ENCODE results near the gene SLC51A.
"Not testable (repeated sequence)": the region's sequence is repeated elsewhere in the genome, so short reads cannot be mapped to it uniquely, and the experiment has no call there.

Gene SLC51A

DNA sequence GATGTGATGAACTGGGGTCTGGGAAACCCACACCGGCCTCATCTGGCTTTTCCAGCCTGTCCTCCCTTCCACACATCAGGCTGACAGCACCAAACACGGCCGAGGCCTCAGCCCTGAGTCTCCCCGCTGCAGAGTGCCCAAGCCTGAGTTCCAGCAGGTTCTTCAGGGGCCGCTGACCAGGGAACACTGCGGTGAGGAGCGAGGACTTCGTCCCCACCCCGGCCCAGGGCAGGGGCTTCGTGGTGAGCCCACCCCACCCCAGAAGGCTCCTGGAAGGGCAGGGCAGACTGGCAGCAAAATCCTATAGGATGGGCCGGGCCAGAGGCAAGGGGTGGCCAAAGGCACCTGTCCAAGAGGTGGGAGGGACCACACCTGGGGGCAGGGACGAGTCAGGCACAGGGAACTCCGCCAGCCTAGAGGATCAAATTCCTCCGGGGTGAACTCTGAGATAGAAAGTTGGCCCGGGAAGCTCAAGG, at the start of gene SLC51A:
Gene SLC51A (plus strand): TSS at position 446 of the 476 bp plus-strand sequence. CDS start 179 bp downstream, outside the sequence.
- no peak for DNase-seq (ENCODE audit: low read depth, low spot score)

DNA sequence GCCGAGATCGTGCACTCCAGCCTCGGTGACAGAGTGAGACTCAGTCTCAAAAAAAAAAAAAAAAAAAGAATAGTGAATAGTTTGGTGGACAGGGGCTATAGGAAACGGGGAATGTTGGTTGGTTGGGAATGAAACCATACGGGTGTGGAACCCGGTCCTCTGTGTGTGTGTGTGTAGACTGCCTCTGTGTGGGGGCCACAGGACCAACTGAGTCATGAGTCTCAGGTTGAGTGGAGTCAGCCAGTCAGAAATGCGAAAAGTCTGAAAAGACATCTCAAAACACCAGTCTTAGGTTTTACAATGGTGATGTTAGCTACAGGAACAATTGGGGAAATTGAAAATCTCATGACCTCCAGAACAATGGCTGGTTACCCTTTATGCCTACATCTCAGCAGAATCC, 49.6 kb upstream of the SLC51A start:
- no peak for DNase-seq (ENCODE audit: low read depth, low spot score)

DNA sequence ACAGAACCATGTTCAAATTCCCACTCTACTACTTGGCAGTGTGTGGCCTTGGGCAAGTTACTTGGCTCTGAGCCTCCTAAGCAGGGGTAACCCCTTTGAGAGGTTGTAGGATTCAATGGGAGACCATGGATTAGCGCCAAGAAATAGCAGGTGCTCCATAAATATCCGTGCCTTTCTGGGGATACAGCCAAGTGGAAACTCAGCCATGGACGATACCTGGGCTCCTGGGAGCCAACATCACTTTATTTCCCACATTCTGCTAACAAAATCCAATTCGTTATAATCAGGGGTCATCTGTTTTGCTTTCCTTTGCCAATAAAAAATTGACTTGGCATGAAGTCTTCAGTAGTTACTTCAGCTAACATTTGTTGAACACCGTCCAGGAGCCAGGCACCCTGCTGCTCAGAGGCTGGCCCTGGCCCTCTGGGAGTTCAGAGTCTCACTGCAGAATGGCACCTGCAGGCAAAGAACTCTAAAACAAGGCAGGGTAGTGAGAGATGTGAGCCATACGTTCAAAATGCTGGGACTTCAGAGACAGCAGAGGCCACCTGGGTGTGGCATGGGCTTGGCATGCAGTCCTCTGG, 47.4 kb upstream of the SLC51A start:
- no peak for DNase-seq (ENCODE audit: low read depth, low spot score)

DNA sequence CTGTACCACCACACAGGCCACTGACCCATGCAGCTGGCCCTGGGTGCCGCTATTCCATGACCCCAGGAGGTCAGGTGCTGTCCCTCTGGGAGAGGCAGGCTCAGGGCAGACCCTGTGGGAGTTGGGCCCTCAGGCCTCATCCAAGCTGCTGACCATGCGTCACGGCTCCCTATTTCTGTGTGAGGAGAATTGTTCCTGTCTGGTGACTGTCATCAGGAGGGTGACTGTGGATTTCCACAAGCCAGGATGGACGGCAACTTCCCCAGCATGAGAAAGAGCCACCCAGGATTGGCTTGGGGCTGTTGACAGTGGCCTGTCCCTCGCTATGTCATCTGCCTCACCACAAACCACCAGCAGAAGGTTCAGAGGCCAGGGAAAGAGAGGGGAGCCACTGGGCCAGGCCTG, 46.5 kb upstream of the SLC51A start:
- DNase-seq (ENCODE audit: low read depth, low spot score): no peak

DNA sequence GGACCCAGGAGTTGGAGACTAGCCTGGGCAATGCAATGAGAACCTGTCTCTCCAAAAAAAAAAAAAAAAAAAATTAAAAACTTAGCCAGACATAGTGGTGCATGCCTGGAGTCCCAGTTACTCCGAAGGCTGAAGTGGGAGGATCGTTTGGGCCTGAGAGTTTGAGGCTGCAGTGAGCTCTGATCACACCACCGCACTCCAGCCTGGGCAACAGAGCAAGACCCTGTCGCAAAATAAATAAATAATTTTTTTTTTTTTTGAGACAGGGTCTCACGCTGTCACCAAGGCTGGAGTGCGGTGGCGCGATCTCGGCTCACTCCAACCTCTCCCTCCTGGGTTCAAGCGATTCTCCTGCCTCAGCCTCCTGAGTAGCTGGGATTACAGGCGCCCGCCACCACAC, 46.0 kb upstream of the SLC51A start:
- not testable (repeated sequence) for DNase-seq (ENCODE audit: low read depth, low spot score)

DNA sequence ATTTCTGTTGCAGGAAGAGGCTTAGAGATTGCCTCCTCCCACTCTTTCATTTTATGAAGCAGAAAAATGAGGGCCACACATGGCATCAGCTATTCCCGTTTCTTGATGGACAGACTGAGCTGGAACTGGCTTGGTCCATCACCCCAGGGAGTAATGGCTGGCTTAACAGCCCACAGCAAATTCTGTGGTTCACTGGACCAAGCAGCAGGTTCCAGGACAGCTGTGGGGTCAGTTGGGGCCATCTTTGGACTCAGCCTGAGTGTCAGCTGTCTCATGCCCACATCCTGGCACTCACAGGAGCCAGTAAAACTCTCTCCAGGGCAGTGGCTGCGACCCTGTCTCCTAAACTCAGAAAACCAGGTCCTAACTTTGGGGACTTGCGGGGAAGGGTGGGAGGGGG, 41.7 kb upstream of the SLC51A start:
- DNase-seq (ENCODE audit: low read depth, low spot score): no peak

DNA sequence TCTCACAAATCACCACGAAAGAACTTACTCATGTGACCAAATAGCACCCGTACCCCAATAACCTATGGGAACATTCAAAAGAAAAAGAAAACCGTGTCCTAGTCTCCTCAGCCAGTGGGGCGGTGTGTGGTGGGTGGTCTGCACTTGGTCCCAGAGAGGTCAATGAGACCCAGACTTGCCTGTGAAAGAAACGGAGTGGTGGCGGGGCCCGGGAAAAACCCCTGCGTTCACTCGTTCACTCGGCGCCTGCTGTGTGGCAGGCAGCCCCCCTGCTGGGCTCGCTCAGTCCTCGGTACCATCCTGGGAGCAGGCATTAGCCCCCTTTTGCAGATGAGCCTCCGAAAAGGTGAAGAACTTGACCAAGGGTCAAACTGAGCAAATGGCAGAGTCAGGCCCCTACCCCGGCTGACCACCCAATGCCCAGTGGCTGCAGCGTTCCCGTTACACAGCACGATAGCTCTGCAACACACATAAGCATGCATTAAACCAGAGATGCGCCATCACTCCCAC, 41.2 kb upstream of the SLC51A start:
- no peak for DNase-seq (ENCODE audit: low read depth, low spot score)

DNA sequence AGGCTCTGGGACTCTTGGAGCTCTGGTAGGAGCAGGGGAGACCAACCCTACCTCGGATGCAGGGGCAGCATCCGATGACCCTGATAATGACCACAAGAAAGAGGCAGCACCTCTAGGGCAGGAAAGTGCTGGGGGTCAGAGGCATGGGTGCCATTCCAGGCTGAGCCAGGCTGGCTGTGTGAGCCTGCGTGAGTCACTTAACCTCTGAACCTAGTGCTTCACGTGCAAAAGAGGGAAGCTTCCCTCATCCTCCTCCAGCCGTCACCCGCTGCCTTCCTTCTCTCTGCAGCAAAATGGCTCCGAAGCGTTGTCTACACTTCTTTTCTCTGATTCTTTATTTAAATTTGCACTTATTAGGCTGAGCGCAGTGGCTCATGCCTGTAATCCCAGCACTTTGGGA, 40.6 kb upstream of the SLC51A start:
- DNase-seq (ENCODE audit: low read depth, low spot score): no peak

DNA sequence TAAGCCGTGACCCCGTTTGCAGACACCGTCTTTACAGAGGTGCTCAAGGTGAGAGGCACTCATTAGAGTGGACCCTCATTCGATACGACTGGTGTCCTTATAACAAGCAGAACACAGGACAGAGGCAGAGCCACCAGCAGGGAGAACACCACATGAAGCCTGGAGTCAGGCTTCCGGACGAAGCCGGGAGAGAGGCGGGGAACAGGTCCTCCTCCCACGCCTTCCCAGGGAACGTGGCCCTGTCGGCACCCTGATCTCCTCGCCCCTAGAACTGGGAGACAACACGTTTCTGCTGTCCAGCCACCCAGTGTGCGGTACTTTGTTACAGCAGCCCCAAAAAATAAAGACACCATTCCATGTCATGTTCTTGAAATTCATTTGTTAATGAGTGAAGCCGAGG, 38.8 kb upstream of the SLC51A start:
- no peak for DNase-seq (ENCODE audit: low read depth, low spot score)

DNA sequence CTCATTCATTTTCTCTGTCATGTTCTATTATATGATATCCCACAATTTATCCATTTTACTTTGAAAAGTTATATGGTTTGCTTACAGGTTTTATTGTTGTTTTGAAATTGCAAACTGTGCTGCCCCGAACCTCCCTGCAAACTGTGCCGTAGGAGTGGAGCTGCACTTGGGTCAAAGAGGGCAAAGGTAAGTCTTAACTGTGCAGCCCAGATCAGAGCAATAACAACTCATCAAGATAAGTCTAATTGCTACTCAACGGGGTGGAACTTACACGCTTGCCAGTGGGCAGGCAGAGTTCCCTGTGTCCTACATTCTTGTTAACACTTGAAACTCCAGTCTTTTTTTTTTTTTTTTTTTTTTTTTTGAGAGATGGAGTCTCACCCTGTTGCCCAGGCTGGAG, 38.4 kb upstream of the SLC51A start:
- no peak for DNase-seq (ENCODE audit: low read depth, low spot score)

DNA sequence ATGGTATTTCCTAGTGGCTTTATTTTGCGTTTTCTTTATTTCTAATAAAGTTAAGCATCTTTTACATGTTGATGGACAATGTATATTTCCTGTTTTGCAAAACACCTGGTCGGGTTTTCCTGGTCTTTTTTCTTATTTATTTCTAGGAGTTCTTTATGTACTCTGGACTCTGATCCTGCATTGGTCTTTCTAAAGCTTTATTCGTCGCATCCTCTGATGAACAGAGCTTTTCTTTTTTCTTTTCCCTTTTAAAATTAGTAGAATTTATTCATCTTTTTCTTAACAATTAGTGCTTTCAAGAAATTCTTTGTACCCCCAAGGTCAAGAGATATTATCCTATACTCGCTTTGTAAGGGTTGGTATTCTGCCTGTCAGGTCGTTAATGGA, 37.3 kb upstream of the SLC51A start:
- DNase-seq (ENCODE audit: low read depth, low spot score): no peak

DNA sequence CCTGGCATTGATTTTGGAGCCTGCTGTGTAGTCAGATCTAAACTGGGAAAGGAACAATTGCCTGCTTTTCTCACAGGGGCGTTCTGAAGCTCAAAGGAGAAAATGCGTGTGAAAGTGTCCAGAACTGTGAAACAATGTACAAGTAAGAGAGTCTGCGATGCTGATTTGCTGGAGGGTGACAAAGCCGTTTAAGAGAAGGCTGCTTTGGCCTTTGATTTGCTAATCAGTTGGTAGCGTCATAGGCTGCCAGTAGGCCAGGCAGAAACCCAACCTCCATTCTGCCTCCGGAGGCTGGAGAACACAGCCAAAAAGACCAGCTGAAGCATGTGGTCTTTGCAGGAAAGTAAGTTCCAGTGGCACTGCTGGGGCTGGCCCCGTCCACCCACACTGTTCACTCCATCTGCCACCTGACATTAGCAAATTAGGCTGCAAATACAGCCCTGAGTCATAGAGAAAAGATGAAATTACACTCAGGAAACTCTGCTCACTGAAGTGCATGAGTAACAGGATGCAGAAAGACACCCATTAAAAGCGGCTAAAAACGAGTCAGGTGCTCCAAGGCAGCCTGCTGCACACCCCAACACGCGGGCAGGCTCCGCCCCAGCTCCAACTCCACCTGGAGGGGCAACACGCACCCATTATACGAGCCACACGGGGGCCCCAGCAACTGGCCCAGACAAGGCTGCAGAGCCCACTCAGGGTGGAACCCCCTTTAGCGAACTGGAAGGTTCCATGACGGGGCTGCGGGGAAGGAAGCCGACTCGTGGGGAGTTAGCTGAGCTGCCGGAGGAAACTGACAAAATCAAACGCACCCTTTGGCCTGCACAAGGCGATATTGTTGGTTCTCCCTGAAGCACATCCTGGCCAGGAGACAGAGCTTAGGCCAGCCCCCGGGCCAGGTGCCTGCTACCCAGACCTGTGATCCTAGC, 36.7 kb upstream of the SLC51A start:
- peak; percentile 88 for DNase-seq (ENCODE audit: low read depth, low spot score)

DNA sequence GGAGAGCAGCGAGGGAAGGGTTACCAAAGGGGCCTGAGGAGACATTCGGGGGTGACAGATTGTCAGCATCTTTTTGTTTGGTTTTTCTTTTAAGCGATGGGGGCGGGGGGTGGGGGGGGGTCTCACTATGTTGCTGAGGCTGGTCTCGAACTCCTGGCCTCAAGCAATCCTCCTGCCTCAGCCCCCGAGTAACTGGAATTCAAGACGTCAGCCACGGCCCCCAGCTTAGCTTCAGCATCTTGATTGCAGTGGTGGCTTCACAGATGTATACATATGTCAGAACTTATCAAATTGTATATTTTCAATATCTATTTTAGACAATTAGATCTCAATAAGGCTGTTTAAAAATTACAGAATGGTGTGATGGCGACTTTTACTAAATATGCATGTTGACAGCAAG, 36.0 kb upstream of the SLC51A start:
- DNase-seq (ENCODE audit: low read depth, low spot score): no peak

DNA sequence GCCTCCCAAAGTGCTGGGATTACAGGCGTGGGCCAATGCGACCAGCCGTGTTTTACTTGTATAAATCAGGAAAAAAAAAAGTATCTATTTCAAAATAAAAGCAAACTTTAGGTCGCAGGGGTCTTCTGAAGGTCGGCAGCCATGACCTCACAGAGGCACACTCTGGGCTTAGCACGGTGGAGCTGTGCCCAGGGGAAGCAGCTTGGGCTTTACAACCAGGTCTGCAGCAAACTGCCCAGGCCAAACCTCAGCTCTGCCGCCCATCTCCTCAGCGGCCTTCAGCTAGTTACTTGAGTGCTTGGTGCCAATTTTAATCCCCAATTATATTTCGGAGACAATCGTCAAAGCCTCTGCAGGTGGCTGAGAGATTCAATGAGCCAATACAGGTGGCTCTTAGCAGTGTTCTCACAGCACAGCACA, 35.2 kb upstream of the SLC51A start:
- DNase-seq (ENCODE audit: low read depth, low spot score): no peak

DNA sequence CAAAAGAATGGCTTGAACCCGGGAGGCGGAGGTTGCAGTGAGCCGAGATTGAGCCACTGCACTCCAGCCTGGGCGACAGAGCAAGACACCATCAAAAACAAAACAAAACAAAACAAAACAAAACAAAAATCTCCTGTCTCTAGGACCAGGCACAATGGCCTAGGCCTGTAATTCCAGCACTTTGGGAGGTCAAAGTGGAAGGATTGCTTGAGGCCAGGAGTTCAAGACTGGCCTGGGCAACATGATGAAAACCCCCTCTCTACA, 32.2 kb upstream of the SLC51A start:
- not testable (repeated sequence) for DNase-seq (ENCODE audit: low read depth, low spot score)

DNA sequence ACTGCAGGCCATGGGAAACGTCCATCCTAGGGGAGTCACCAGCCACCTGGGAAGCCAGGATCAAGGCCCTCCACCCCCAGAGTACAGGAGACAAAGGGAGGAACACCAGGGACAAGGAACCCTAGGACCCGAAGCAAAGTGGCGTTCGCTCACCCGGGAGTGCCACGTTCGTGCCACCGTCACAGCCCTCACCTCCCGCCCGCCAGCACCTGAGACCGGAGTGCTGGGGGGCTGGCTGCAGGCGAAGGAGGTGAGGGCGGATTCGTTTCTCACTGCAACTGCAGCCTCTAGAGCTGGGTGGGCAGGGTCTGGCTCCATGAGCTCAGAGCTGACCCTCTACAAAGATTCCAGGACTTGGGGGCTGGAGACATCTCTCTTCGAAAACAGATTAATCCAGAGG, 31.5 kb upstream of the SLC51A start:
- no peak for DNase-seq (ENCODE audit: low read depth, low spot score)

DNA sequence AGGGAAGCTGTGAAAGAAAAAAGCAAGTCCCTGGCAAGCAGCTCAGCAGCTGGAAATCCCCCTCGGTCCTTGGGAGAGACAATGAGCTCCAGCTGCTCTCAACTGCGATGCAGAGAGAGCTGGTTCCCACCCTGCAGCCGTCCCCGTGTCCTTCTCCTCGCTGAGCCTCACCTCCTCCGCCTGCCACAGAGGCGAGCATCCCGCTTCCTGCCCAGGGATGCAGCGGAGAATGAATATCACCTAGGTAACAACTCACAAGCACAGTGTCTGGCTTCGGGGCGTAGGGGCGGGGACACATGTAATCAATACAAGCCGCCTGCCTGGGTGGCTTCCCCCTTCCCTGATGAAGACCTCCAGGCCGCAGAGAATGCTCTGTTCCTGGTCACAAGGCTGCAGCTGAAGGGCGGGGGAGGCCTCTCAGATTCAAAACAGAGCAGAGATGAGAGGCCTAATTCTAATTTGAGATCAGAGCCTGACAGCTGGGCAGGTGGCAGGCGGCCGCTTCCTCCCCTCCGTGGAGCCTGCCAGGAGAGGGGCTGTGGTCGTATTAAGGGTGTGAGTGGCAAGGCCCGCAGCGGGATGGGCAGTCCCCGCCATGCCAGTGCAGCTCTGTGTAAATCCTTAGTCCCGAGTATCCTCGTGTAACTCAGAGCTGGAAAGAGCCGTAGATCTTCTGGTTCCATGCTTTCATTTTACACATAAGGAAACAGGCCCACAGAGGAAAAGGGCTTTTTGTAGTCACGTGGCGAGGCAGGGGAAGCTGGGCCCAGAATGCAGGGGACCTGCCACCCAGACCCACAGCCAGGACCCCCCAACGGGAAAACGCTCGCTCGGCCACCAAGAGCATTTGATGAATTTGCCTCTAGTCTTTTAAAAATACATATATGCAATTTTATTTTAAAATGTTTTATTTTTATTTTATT, 29.4 kb upstream of the SLC51A start:
- DNase-seq (ENCODE audit: low read depth, low spot score): no peak

DNA sequence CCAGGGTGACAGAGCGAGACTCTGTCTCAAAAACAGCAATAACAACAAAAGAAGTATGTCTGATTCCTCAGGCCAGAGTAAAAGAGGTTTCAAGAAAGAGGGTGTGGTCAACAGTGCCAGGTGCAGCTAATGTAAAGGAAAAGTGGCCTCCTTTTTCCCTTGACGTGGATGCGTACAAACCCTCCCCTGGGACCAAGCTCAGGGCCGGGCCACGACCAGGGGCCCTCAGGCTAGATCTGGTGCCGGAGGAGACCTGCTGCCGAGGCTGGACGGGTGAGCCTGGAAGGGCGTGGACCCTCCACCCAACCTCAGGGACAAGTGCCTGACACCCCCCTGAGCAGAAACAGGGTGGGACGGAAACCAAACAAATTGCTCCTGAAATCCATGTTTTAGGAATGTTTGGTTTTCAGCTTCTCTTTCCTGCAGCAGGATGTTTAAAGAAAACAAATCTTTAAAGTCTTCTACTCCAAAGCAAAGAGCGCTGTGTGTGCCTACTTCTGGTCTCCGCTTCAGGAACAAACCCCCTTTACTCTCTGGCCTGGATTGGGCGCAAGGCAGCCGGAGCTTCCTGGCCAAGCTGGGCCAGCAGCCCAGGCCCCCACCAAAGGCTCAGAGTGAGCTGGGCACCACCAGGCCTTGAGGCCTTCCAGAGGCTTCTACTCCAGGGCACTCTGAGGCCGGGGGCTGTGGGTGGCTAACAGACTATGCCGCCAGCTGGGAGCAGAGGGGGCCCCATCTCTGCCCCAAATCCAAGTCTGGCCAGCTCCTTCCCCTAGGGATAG, 26.6 kb upstream of the SLC51A start:
- no peak for DNase-seq (ENCODE audit: low read depth, low spot score)

DNA sequence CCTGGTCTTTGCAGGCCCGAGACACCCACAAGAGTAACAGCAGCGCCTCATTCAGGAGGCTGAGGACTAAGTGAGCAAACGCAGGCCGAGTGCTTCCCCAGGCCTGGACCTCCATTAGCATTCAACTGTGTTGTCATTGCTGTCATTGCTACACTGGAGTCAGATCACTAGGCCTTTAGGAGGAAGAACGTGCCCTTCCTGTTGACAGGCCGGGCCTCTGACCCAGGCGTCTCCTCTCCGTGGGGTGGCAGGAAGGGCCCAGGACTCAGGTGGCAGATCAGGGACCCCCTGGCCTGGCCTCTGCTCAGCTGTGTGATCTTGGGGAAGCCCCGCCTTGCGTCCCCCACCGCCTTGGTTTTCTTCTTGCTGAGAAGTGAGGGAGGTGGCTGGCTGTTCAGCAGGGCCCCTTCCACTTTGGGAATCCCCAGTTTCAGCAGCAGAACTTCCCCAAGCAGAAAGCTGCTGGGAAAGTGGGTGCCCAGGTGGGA, 24.3 kb upstream of the SLC51A start:
- no peak for DNase-seq (ENCODE audit: low read depth, low spot score)

DNA sequence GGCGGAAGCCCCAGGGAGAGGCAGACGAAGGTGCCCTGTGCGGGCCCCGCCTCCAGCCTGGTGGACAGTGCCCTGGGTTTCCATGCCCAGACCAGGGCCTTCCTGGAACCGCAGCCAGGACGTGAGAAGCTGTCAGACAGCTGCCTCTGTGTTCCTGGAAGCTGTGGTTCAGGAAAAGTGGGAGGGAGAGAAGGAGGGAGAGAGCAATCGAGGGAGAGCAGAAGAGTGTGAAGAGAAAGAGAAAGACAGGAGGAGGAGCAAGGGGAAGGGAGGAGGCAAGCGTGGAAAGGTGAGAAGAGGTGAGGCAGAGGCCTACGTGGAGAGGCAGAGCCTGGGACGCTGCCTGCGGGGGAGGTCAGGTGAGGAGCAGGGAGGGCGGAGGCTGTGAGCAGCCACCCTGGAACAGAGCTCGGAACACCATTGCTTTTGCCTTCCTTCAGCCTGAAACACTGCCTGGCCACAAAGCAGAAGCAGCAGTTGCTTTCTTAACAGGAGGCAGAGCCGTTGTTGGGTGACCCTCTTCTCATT, 23.7 kb upstream of the SLC51A start:
- DNase-seq (ENCODE audit: low read depth, low spot score): no peak
